ENCODE measurements around the gene RAMP2. TPM values are rescaled to one million over a fixed set of nuclear protein-coding genes. Genes with fewer than 3 reads are reported as not detected.

RAMP2 gene
- total RNA-seq, 1 experiment from 2014 or later, result 11.7 TPM

DNA sequence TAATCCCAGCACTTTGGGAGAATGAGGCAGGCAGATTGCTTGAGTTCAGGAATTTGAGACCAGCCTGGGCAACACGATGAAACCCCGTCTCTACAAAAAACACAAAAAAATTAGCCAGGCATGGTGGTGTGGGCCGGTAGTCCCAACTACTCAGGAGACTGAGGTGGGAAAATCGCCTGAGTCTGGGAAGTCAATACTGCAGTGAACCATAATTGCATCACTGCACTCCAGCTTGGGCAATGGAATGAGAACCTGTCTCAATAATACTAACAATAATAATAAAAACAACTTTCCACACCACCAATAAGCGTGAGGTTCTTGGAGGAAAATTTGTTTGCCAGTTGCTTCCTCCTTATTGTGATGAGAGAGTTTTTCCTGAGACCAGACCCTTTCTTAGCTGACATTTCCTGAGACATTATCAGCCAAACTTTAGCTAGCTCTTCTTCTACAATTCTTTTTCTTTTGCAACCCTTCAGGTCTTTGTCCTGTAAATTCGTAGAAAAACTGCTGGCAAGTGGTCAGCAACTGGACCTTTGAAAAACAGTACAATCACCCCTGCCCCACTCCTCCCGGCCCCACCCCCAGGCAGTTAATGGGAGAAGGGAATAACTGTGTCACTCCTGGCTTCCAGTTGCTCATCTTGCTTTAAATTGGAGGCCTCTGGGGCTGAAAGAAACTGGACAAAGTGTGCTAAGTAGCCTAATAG lies 12.7 kb upstream of the RAMP2 start:
- Histone ChIP-seq H4K8ac (replicated peaks; ENCODE audit: insufficient read length, low read depth, low read length) (no peak overlapping the region), H2AK5ac (ENCODE audit: insufficient read length, low read length) (no peak overlapping the region), H2BK20ac (ENCODE audit: low read depth, low read length, poor library complexity, severe bottlenecking) (no peak overlapping the region), H2BK120ac (ENCODE audit: low read depth, low read length, poor library complexity, severe bottlenecking) (no peak overlapping the region), H3K56ac (ENCODE audit: insufficient read length, low read depth, low read length) (no peak overlapping the region), H3K27me3 (ENCODE audit: insufficient read depth, low read length) (peaks cover 2% of the 10 kb centered on the region; the same call in 1 of the 2 replicates), H4K91ac (ENCODE audit: insufficient read length, low read depth, low read length) (no peak overlapping the region), H3K23me2 (ENCODE audit: insufficient read length, low read depth, low read length, poor library complexity, severe bottlenecking) (peaks cover 6% of the 10 kb centered on the region), H3K4me2 (ENCODE audit: insufficient read depth, insufficient read length, low read length) (no peak overlapping the region), H3K27ac (ENCODE audit: insufficient read length, low read depth, low read length) (no peak overlapping the region), H3K23ac (ENCODE audit: insufficient read length, low read depth, low read length) (no peak overlapping the region), H3K9ac (ENCODE audit: extremely low read depth, insufficient read length, low read length) (no peak overlapping the region), H3K4ac (ENCODE audit: low read depth, low read length) (no peak overlapping the region), H3K18ac (ENCODE audit: insufficient read length, low read depth, low read length) (no peak overlapping the region), H4K5ac (ENCODE audit: insufficient read length, low read depth, low read length) (no peak overlapping the region), H3K79me1 (ENCODE audit: insufficient read depth, low read depth, low read length, poor library complexity, severe bottlenecking) (no peaks in the 10 kb centered on the region), H3K4me1 (ENCODE audit: insufficient read depth, low read length) (peaks cover 2% of the 10 kb centered on the region; the same call in 1 of the 2 replicates), H2BK12ac (ENCODE audit: insufficient read length, low read depth, low read length) (no peak overlapping the region), H2BK5ac (ENCODE audit: insufficient read length, low read length) (no peak overlapping the region), H3K9me3 (ENCODE audit: control insufficient read depth, low read depth, low read length) (no peaks in the 10 kb centered on the region), H3T11ph (ENCODE audit: low read length) (no peak overlapping the region), H2BK15ac (ENCODE audit: low read depth, low read length) (no peak overlapping the region), H3K79me2 (ENCODE audit: insufficient read depth, low read length) (no peaks in the 10 kb centered on the region), H3K14ac (ENCODE audit: insufficient read depth, low read length) (no peak overlapping the region), H4K20me1 (ENCODE audit: control insufficient read depth, insufficient read depth, insufficient read length) (no peaks in the 10 kb centered on the region), H2AFZ (ENCODE audit: low read length) (no peak overlapping the region)
- no peak overlapping the region for H3K27ac Mint-ChIP-seq
- H3K36me3 Mint-ChIP-seq (ENCODE audit: insufficient read depth in 1 of 3, low read depth in 3 of 3), result no peaks in the 10 kb centered on the region; a peak in 1 of 7 replicates
- peaks cover 33% of the 10 kb centered on the region for H3K27me3 Mint-ChIP-seq (ENCODE audit: low read depth)
- DNase-seq, result no peak
- no peak overlapping the region for H3K4me3 Mint-ChIP-seq
- no CpG with 5 or more reads among the region's 7 CpGs for WGBS (ENCODE audit: extremely low coverage, insufficient read length, low lambda C conversion rate)
- peaks cover 26% of the 10 kb centered on the region in 2 experiments for H3K4me1 Mint-ChIP-seq
- H3K9me3 Mint-ChIP-seq, result peaks cover 4 to 8% of the 10 kb centered on the region in 2 experiments; a peak in 4 of 5 replicates
- TF ChIP-seq, protein P1, sequence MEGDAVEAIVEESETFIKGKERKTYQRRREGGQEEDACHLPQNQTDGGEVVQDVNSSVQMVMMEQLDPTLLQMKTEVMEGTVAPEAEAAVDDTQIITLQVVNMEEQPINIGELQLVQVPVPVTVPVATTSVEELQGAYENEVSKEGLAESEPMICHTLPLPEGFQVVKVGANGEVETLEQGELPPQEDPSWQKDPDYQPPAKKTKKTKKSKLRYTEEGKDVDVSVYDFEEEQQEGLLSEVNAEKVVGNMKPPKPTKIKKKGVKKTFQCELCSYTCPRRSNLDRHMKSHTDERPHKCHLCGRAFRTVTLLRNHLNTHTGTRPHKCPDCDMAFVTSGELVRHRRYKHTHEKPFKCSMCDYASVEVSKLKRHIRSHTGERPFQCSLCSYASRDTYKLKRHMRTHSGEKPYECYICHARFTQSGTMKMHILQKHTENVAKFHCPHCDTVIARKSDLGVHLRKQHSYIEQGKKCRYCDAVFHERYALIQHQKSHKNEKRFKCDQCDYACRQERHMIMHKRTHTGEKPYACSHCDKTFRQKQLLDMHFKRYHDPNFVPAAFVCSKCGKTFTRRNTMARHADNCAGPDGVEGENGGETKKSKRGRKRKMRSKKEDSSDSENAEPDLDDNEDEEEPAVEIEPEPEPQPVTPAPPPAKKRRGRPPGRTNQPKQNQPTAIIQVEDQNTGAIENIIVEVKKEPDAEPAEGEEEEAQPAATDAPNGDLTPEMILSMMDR (conservative IDR thresholded peaks at IDR 0.05), result no peak

Measured in H9 (cell line).